GM21390 (cell line): ENCODE measurements around the gene ERC1.
"Not testable (repeated sequence)": the region's sequence is repeated elsewhere in the genome, so short reads cannot be mapped to it uniquely, and the experiment has no call there.

Experiments
- ATAC-seq: cut with Tn5 transposase; IDR thresholded peaks from one replicate; pipeline ENCODE4 v1.9.1; 2021; ENCODE audit not compliant: unreplicated experiment

Gene ERC1

GRCh38 chr12:1179128-1179527, 188.1 kb downstream of the ERC1 start:
- no peak for ATAC-seq

GRCh38 chr12:1182069-1182468, 191.0 kb downstream of the ERC1 start:
- ATAC-seq = no peak

GRCh38 chr12:1184402-1184801, 193.4 kb downstream of the ERC1 start:
- ATAC-seq = no peak

- peak; percentile 86 for ATAC-seq
Observed at GRCh38 chr12:1185460-1186182, 194.6 kb downstream of the ERC1 start.

GRCh38 chr12:1186298-1186697, 195.3 kb downstream of the ERC1 start:
- no peak for ATAC-seq

- no peak for ATAC-seq
Observed at GRCh38 chr12:1188016-1188415, 197.0 kb downstream of the ERC1 start.

GRCh38 chr12:1189163-1189562, 198.1 kb downstream of the ERC1 start:
- no peak for ATAC-seq

GRCh38 chr12:1195513-1195912, 204.5 kb downstream of the ERC1 start:
- ATAC-seq = no peak

GRCh38 chr12:1197264-1198018, 206.4 kb downstream of the ERC1 start:
- ATAC-seq = no peak

GRCh38 chr12:1198854-1199253, 207.8 kb downstream of the ERC1 start:
- ATAC-seq = not testable (repeated sequence)

- no peak for ATAC-seq
Observed at GRCh38 chr12:1199700-1200099, 208.7 kb downstream of the ERC1 start.

- no peak for ATAC-seq
Observed at GRCh38 chr12:1201030-1201429, 210.0 kb downstream of the ERC1 start.

- ATAC-seq = no peak
Observed at GRCh38 chr12:1201886-1202285, 210.9 kb downstream of the ERC1 start.

- ATAC-seq = no peak
Observed at GRCh38 chr12:1203735-1204019, 212.7 kb downstream of the ERC1 start.

- peak; percentile 81 for ATAC-seq
Observed at GRCh38 chr12:1204581-1205121, 213.6 kb downstream of the ERC1 start.

- ATAC-seq = no peak
Observed at GRCh38 chr12:1205512-1206060, 214.6 kb downstream of the ERC1 start.

GRCh38 chr12:1206118-1206734, 215.2 kb downstream of the ERC1 start:
- no peak for ATAC-seq

GRCh38 chr12:1207276-1207675, 216.3 kb downstream of the ERC1 start:
- no peak for ATAC-seq

GRCh38 chr12:1208719-1209118, 217.7 kb downstream of the ERC1 start:
- not testable (repeated sequence) for ATAC-seq

GRCh38 chr12:1212526-1212925, 221.5 kb downstream of the ERC1 start:
- no peak for ATAC-seq

- ATAC-seq = no peak
Observed at GRCh38 chr12:1213205-1213604, 222.2 kb downstream of the ERC1 start.
